SK-N-SH (cell line): ENCODE measurements around the gene PXK. TPM values are rescaled to one million over a fixed set of nuclear protein-coding genes. Genes with fewer than 3 reads are reported as not detected.

Experiments used
- CTCF ChIA-PET: fragments of 300-600, 350-600 bp; formaldehyde crosslinking; extraction: SDS; loops from one replicate; lab custom pipeline; 2021; lab: Yijun Ruan, JAX
- POLR2A ChIA-PET: fragments of 350-600 bp; sonication (Branson Sonifier 250); formaldehyde crosslinking; extraction: SDS; loops from one replicate; lab custom pipeline; 2020; ENCODE audit warnings: antibody characterized with exemption, inconsistent platforms; lab: Yijun Ruan, JAX
- DNase-seq: peaks from one replicate; pipeline ENCODE4 v3.0.0; 2012
- H2AFZ ChIP-seq: fragments of 200-600 bp; sonication (generic); 2 replicates; pipeline ENCODE4 v1.8.1; 2016; ENCODE audit warnings: antibody characterized with exemption, mild to moderate bottlenecking, low read depth
- H3F3A ChIP-seq: fragments of 200-600 bp; sonication (generic); replicated peaks from 2 replicates; pipeline ENCODE3; 2016; ENCODE audit warnings: antibody characterized with exemption, mild to moderate bottlenecking; ENCODE audit not compliant: insufficient read depth
- H3K27ac ChIP-seq, 2 experiments: fragments of 200-500 bp in 1 of 2; fragments of 200-600 bp in 1 of 2; sonication (Bioruptor generic) in 1 of 2; sonication (generic), shearing (Covaris generic) in 1 of 2; 2 replicates each; pipeline versions ENCODE4 v1.5.1 to v1.6.1; 2014 to 2016; ENCODE audit warnings: low read depth in 2 of 2, inconsistent platforms in 1 of 2, low read length in 1 of 2, mild to moderate bottlenecking in 1 of 2, mixed read lengths in 1 of 2
- H3K27me3 ChIP-seq: fragments of 200-600 bp; sonication (generic), shearing (Covaris generic); 2 replicates; pipeline ENCODE4 v1.6.1; 2016; ENCODE audit warnings: mixed run types; ENCODE audit not compliant: insufficient read depth
- H3K36me3 ChIP-seq, 2 experiments: fragments of 200-500 bp in 1 of 2; fragments of 200-600 bp in 1 of 2; sonication (Bioruptor generic) in 1 of 2; sonication (generic) in 1 of 2; replicated peaks in 1 of 2; 2 replicates each; pipeline versions ENCODE3 to v1.5.1; 2014 to 2016; ENCODE audit warnings: low read length in 1 of 2, mild to moderate bottlenecking in 1 of 2; ENCODE audit not compliant: insufficient read depth in 2 of 2, control insufficient read depth in 1 of 2
- H3K4me1 ChIP-seq, 2 experiments: fragments of 200-500 bp in 1 of 2; fragments of 200-600 bp in 1 of 2; sonication (Bioruptor generic) in 1 of 2; sonication (generic), shearing (Covaris generic) in 1 of 2; 2 replicates each; pipeline versions ENCODE4 v1.5.1 to v1.6.1; 2014 to 2016; ENCODE audit warnings: low read depth in 1 of 2, low read length in 1 of 2, mixed run types in 1 of 2; ENCODE audit not compliant: insufficient read depth in 2 of 2, control insufficient read depth in 1 of 2
- H3K4me2 ChIP-seq: fragments of 200-600 bp; sonication (generic), shearing (Covaris generic); 2 replicates; pipeline ENCODE4 v1.6.1; 2017; ENCODE audit warnings: mixed run types
- H3K4me3 ChIP-seq, 2 experiments: fragments of 200-500 bp in 1 of 2; fragments of 200-600 bp in 1 of 2; sonication (Bioruptor generic) in 1 of 2; sonication (generic), shearing (Covaris generic) in 1 of 2; 2 replicates each; pipeline versions ENCODE4 v1.5.1 to v1.8.1; 2014 to 2016; ENCODE audit warnings: low read depth in 2 of 2, inconsistent platforms in 1 of 2, low read length in 1 of 2, mild to moderate bottlenecking in 1 of 2, mixed read lengths in 1 of 2, moderate library complexity in 1 of 2
- H3K79me2 ChIP-seq: fragments of 200-600 bp; sonication (generic); 2 replicates; pipeline ENCODE4 v1.8.1; 2017; ENCODE audit warnings: mild to moderate bottlenecking; ENCODE audit not compliant: insufficient read depth
- H3K9ac ChIP-seq: fragments of 200-600 bp; sonication (generic); 2 replicates; pipeline ENCODE4 v1.6.1; 2017; ENCODE audit warnings: mixed run types
- H3K9me2 ChIP-seq: fragments of 200-600 bp; sonication (generic); 2 replicates; pipeline ENCODE4 v1.6.1; 2017; ENCODE audit warnings: mixed run types
- H3K9me3 ChIP-seq: fragments of 200-600 bp; sonication (generic); 2 replicates; pipeline ENCODE4 v1.6.1; 2017; ENCODE audit warnings: mixed run types, mild to moderate bottlenecking, moderate library complexity
- H4K20me1 ChIP-seq: fragments of 200-600 bp; sonication (generic); 2 replicates; pipeline ENCODE4 v1.6.1; 2017; ENCODE audit warnings: mild to moderate bottlenecking, mixed run types; ENCODE audit not compliant: insufficient read depth
- CHD2 ChIP-seq: fragments of 150-350 bp; IDR thresholded peaks from 2 replicates; pipeline ENCODE4 v1.6.1; 2018; ENCODE audit warnings: low read length; ENCODE audit not compliant: partially characterized antibody
- EP300 ChIP-seq, 2 experiments: IDR thresholded peaks; 2 replicates each; pipeline versions ENCODE4 v1.4.0 to v1.6.1; 2012; ENCODE audit warnings: borderline replicate concordance in 1 of 2, low read depth in 1 of 2, low read length in 1 of 2
- EZH2phosphoT487 ChIP-seq: fragments of 200-600 bp; sonication (generic); IDR thresholded peaks from 2 replicates; pipeline ENCODE4 v1.6.1; 2017; ENCODE audit warnings: low read depth, mixed run types, mild to moderate bottlenecking, antibody characterized with exemption, moderate library complexity, borderline replicate concordance
- FOXJ3 ChIP-seq: sonication (generic); formaldehyde crosslinking; IDR thresholded peaks from 2 replicates; pipeline ENCODE4 v1.5.1; 2020; ENCODE audit warnings: mild to moderate bottlenecking, missing genetic modification reagents
- FOXM1 ChIP-seq: IDR thresholded peaks from 2 replicates; pipeline ENCODE4 v1.4.0; 2012; ENCODE audit warnings: low read depth, mild to moderate bottlenecking
- GABPA ChIP-seq: IDR thresholded peaks from 2 replicates; pipeline ENCODE4 v1.4.0; 2012; ENCODE audit warnings: low read depth, mild to moderate bottlenecking
- MEF2A ChIP-seq: IDR thresholded peaks from 2 replicates; pipeline ENCODE4 v1.4.0; 2012; ENCODE audit warnings: low read depth, borderline replicate concordance
- MXI1 ChIP-seq: IDR thresholded peaks from 2 replicates; pipeline ENCODE4 v1.6.1; 2012; ENCODE audit warnings: mild to moderate bottlenecking, low read depth, low read length, improper control_type of control experiment
- POLR2AphosphoS5 ChIP-seq: IDR thresholded peaks from 2 replicates; pipeline ENCODE4 v1.6.1; 2012; ENCODE audit warnings: low read depth, low read length
- RCOR1 ChIP-seq: fragments of 150-350 bp; IDR thresholded peaks from 2 replicates; pipeline ENCODE4 v1.6.1; 2017; ENCODE audit warnings: antibody characterized with exemption, low read length
- SMC3 ChIP-seq: IDR thresholded peaks from 2 replicates; pipeline ENCODE4 v1.6.1; 2012; ENCODE audit warnings: low read depth, low read length, improper control_type of control experiment
- TCF12 ChIP-seq: IDR thresholded peaks from 2 replicates; pipeline ENCODE4 v1.4.0; 2012
- TEAD4 ChIP-seq: IDR thresholded peaks from 2 replicates; pipeline ENCODE4 v1.4.0; 2012; ENCODE audit warnings: mild to moderate bottlenecking, borderline replicate concordance; ENCODE audit not compliant: insufficient read depth
- polyA plus RNA-seq, 3 experiments: library from polyadenylated mRNA; depleted of rRNA; stranded (reverse); fragments of >200 nt; gene quantifications; 2 replicates each; pipeline ENCODE4 v1.2.3, GENCODE V29; 2012
- TF ChIP-seq, protein P1 (sequence below): fragments of 200-600 bp; sonication (generic); IDR thresholded peaks from 2 replicates; pipeline ENCODE4 v1.6.1; 2017; ENCODE audit warnings: antibody characterized with exemption, mild to moderate bottlenecking, moderate library complexity
- TF ChIP-seq, protein P2 (sequence below): fragments of 150-350 bp; IDR thresholded peaks from 2 replicates; pipeline ENCODE4 v1.6.1; 2017; ENCODE audit warnings: antibody characterized with exemption, low read length, low read depth, borderline replicate concordance
- TF ChIP-seq, protein P3 (sequence below): IDR thresholded peaks from 2 replicates; pipeline ENCODE4 v1.6.1; 2012; ENCODE audit warnings: mild to moderate bottlenecking, low read depth, low read length, moderate library complexity
- TF ChIP-seq, protein P4 (sequence below): IDR thresholded peaks from 2 replicates; pipeline ENCODE4; 2012

Gene PXK
- polyA plus RNA-seq, 1 of the 3 experiments (the other 2 are of a cell fraction) = 8.4 TPM

DNA sequence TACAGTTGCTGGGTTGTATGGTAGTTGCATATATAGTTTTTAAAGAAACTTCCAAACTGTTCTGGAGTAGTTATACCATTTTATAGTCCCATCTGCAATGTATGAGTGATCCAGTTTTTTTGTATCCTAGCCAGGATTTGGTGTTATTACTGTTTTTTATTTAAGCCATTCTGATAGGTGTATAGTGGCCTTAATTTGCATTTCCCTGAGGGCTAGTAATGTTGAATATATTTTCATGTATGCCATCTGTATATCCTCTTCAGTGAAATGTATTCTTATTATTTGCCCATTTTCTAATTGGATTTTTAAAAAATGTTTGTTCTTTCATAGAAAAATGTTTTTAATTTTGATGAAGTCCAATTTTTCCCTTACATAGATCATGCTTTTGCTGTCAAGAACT is 29.2 kb downstream of the PXK start:
- H3K36me3 ChIP-seq = no peaks in the 10 kb centered on the region
- peaks cover 7% of the 10 kb centered on the region for H3F3A ChIP-seq
- H3K27ac ChIP-seq = no peak overlapping the region
- H3K9me2 ChIP-seq = no peaks in the 10 kb centered on the region
- H3K9ac ChIP-seq = no peak overlapping the region
- ChIA-PET CTCF (no interaction called here), POLR2A (no interaction called here)
- H3K4me1 ChIP-seq = no peaks in the 10 kb centered on the region
- no peaks in the 10 kb centered on the region for H3K79me2 ChIP-seq
- DNase-seq = no peak
- no peak overlapping the region for H3K4me2 ChIP-seq
- no peaks in the 10 kb centered on the region for H4K20me1 ChIP-seq
- no peaks in the 10 kb centered on the region for H3K9me3 ChIP-seq
- no peak for TF ChIP-seq MEF2A
- TF ChIP-seq EZH2phosphoT487 = no peak
- TF ChIP-seq TCF12 = no peak
- no peak for TF ChIP-seq FOXJ3 (CRISPR knock-in tag)
- no peak for TF ChIP-seq MXI1
- TF ChIP-seq EP300 (IDR thresholded peaks at IDR 0.05; ENCODE audit: borderline replicate concordance in 1 of 2, low read depth in 1 of 2, low read length in 1 of 2) = no peak
- TF ChIP-seq TEAD4 = no peak
- TF ChIP-seq POLR2AphosphoS5 = no peak
- no peak for TF ChIP-seq GABPA
- TF ChIP-seq RCOR1 = no peak
- TF ChIP-seq, protein P1, sequence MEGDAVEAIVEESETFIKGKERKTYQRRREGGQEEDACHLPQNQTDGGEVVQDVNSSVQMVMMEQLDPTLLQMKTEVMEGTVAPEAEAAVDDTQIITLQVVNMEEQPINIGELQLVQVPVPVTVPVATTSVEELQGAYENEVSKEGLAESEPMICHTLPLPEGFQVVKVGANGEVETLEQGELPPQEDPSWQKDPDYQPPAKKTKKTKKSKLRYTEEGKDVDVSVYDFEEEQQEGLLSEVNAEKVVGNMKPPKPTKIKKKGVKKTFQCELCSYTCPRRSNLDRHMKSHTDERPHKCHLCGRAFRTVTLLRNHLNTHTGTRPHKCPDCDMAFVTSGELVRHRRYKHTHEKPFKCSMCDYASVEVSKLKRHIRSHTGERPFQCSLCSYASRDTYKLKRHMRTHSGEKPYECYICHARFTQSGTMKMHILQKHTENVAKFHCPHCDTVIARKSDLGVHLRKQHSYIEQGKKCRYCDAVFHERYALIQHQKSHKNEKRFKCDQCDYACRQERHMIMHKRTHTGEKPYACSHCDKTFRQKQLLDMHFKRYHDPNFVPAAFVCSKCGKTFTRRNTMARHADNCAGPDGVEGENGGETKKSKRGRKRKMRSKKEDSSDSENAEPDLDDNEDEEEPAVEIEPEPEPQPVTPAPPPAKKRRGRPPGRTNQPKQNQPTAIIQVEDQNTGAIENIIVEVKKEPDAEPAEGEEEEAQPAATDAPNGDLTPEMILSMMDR = no peak
- TF ChIP-seq, protein P2, sequence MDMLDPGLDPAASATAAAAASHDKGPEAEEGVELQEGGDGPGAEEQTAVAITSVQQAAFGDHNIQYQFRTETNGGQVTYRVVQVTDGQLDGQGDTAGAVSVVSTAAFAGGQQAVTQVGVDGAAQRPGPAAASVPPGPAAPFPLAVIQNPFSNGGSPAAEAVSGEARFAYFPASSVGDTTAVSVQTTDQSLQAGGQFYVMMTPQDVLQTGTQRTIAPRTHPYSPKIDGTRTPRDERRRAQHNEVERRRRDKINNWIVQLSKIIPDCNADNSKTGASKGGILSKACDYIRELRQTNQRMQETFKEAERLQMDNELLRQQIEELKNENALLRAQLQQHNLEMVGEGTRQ = no peak
- no peak for TF ChIP-seq CHD2
- TF ChIP-seq, protein P3, sequence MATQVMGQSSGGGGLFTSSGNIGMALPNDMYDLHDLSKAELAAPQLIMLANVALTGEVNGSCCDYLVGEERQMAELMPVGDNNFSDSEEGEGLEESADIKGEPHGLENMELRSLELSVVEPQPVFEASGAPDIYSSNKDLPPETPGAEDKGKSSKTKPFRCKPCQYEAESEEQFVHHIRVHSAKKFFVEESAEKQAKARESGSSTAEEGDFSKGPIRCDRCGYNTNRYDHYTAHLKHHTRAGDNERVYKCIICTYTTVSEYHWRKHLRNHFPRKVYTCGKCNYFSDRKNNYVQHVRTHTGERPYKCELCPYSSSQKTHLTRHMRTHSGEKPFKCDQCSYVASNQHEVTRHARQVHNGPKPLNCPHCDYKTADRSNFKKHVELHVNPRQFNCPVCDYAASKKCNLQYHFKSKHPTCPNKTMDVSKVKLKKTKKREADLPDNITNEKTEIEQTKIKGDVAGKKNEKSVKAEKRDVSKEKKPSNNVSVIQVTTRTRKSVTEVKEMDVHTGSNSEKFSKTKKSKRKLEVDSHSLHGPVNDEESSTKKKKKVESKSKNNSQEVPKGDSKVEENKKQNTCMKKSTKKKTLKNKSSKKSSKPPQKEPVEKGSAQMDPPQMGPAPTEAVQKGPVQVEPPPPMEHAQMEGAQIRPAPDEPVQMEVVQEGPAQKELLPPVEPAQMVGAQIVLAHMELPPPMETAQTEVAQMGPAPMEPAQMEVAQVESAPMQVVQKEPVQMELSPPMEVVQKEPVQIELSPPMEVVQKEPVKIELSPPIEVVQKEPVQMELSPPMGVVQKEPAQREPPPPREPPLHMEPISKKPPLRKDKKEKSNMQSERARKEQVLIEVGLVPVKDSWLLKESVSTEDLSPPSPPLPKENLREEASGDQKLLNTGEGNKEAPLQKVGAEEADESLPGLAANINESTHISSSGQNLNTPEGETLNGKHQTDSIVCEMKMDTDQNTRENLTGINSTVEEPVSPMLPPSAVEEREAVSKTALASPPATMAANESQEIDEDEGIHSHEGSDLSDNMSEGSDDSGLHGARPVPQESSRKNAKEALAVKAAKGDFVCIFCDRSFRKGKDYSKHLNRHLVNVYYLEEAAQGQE = no peak
- TF ChIP-seq FOXM1 = no peak
- TF ChIP-seq, protein P4, sequence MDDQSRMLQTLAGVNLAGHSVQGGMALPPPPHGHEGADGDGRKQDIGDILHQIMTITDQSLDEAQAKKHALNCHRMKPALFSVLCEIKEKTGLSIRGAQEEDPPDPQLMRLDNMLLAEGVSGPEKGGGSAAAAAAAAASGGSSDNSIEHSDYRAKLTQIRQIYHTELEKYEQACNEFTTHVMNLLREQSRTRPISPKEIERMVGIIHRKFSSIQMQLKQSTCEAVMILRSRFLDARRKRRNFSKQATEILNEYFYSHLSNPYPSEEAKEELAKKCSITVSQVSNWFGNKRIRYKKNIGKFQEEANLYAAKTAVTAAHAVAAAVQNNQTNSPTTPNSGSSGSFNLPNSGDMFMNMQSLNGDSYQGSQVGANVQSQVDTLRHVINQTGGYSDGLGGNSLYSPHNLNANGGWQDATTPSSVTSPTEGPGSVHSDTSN = no peak
- no peak for TF ChIP-seq SMC3
- H3K4me3 ChIP-seq = no peak overlapping the region
- H2AFZ ChIP-seq = no peak overlapping the region
- no peaks in the 10 kb centered on the region for H3K27me3 ChIP-seq
